ENCODE results near the gene CREM.

CREM gene

GRCh38 chr10:35201234-35201633, 74.6 kb downstream of the CREM start:
- Histone ChIP-seq H3F3A (ENCODE audit: insufficient read depth) (peaks cover 8% of the 10 kb centered on the region), H4K20me1 (ENCODE audit: low read depth, low read length) (no peaks in the 10 kb centered on the region), H3K4me2 (ENCODE audit: low read depth, low read length, poor library complexity, severe bottlenecking) (no peak overlapping the region), H3K79me2 (ENCODE audit: insufficient read depth, low read length) (peaks cover 18% of the 10 kb centered on the region; the same call in 1 of the 2 replicates), H3K9me2 (replicated peaks; ENCODE audit: insufficient read depth, low read length) (no peaks in the 10 kb centered on the region), H3K36me3 (ENCODE audit: low read length) (no peaks in the 10 kb centered on the region), H3K4me3 (ENCODE audit: insufficient read depth, low read length, poor library complexity, severe bottlenecking) (no peak overlapping the region), H3K9me3 (ENCODE audit: insufficient read depth, low read length) (no peaks in the 10 kb centered on the region), H3K27me3 (ENCODE audit: low read length) (no peaks in the 10 kb centered on the region), H3K9ac (ENCODE audit: low read length) (no peak overlapping the region), H3K27ac (ENCODE audit: low read depth, low read length) (0 out of 2 replicates have a peak overlapping the region, but pooled peaks have one; percentile 7), H2AFZ (ENCODE audit: low read depth, low read length, severe bottlenecking) (no peak overlapping the region)
- TF ChIP-seq EZH2phosphoT487 (conservative IDR thresholded peaks at IDR 0.05; ENCODE audit: low read length): no peak
- TF ChIP-seq CTCF (IDR thresholded peaks at IDR 0.05; ENCODE audit: insufficient read depth, low read length, poor library complexity, severe bottlenecking): no peak

- Histone ChIP-seq H3K27ac (ENCODE audit: low read depth, low read length) (0 out of 2 replicates have a peak overlapping the region, but pooled peaks have one; percentile 7), H3K36me3 (ENCODE audit: low read length) (no peaks in the 10 kb centered on the region), H3K9me2 (replicated peaks; ENCODE audit: insufficient read depth, low read length) (no peaks in the 10 kb centered on the region), H3K27me3 (ENCODE audit: low read length) (no peaks in the 10 kb centered on the region), H3K4me2 (ENCODE audit: low read depth, low read length, poor library complexity, severe bottlenecking) (peak overlapping the region; percentile 3), H3K9me3 (ENCODE audit: insufficient read depth, low read length) (no peaks in the 10 kb centered on the region), H3K4me3 (ENCODE audit: insufficient read depth, low read length, poor library complexity, severe bottlenecking) (no peak overlapping the region), H3F3A (ENCODE audit: insufficient read depth) (peaks cover 4% of the 10 kb centered on the region; the same call in 1 of the 2 replicates), H3K79me2 (ENCODE audit: insufficient read depth, low read length) (peaks cover 18% of the 10 kb centered on the region; the same call in 1 of the 2 replicates), H2AFZ (ENCODE audit: low read depth, low read length, severe bottlenecking) (no peak overlapping the region), H4K20me1 (ENCODE audit: low read depth, low read length) (no peaks in the 10 kb centered on the region), H3K9ac (ENCODE audit: low read length) (no peak overlapping the region)
- TF ChIP-seq EZH2phosphoT487 (conservative IDR thresholded peaks at IDR 0.05; ENCODE audit: low read length) (no peak), CTCF (IDR thresholded peaks at IDR 0.05; ENCODE audit: insufficient read depth, low read length, poor library complexity, severe bottlenecking) (no peak)
Observed at GRCh38 chr10:35202050-35202449, 75.4 kb downstream of the CREM start.

- H3K79me2 ChIP-seq (ENCODE audit: insufficient read depth, low read length): peaks cover 14% of the 10 kb centered on the region; the same call in 1 of the 2 replicates
- TF ChIP-seq CTCF (IDR thresholded peaks at IDR 0.05; ENCODE audit: insufficient read depth, low read length, poor library complexity, severe bottlenecking) (no peak), EZH2phosphoT487 (conservative IDR thresholded peaks at IDR 0.05; ENCODE audit: low read length) (no peak)
- H4K20me1 ChIP-seq (ENCODE audit: low read depth, low read length): no peaks in the 10 kb centered on the region
Observed at GRCh38 chr10:35203745-35204144, 77.1 kb downstream of the CREM start.

More at GRCh38 chr10:35203745-35204144, 77.1 kb downstream of the CREM start:
- Histone ChIP-seq H3K4me2 (ENCODE audit: low read depth, low read length, poor library complexity, severe bottlenecking) (no peak overlapping the region), H3K9me3 (ENCODE audit: insufficient read depth, low read length) (no peaks in the 10 kb centered on the region), H3K36me3 (ENCODE audit: low read length) (no peaks in the 10 kb centered on the region), H3K4me3 (ENCODE audit: insufficient read depth, low read length, poor library complexity, severe bottlenecking) (no peak overlapping the region), H3K27ac (ENCODE audit: low read depth, low read length) (no peak overlapping the region), H3K27me3 (ENCODE audit: low read length) (no peaks in the 10 kb centered on the region), H3K9ac (ENCODE audit: low read length) (no peak overlapping the region), H3F3A (ENCODE audit: insufficient read depth) (peaks cover 4% of the 10 kb centered on the region; the same call in 1 of the 2 replicates), H3K9me2 (replicated peaks; ENCODE audit: insufficient read depth, low read length) (no peaks in the 10 kb centered on the region), H2AFZ (ENCODE audit: low read depth, low read length, severe bottlenecking) (no peak overlapping the region)
